H4 (cell line): ENCODE data around the gene OR2T34. TPM values are rescaled to one million over a fixed set of nuclear protein-coding genes. Genes with fewer than 3 reads are reported as not detected.
"Not testable (repeated sequence)": the region's sequence is repeated elsewhere in the genome, so short reads cannot be mapped to it uniquely, and the experiment has no call there.

Source experiments
- DNase-seq: peaks from one replicate; pipeline ENCODE4 v3.0.0-alpha.2; 2015; ENCODE audit warnings: low spot score
- total RNA-seq: library from RNA; depleted of rRNA; stranded (reverse); fragments of >200 nt; shearing (Covaris generic); gene quantifications from 2 replicates; pipeline ENCODE4 v1.2.3, GENCODE V29; 2014; rRNA removed

OR2T34 gene
- total RNA-seq, 1 experiment from 2014 or later = not detected

GRCh38 chr1:248562672-248563071, 11.9 kb downstream of the OR2T34 start, which contains the start of gene OR2T29:
OR2T29 (minus strand) TSS chr1:248562772; CDS start chr1:248559491, 3,281 bp downstream.
- DNase-seq = not testable (repeated sequence)

DNA sequence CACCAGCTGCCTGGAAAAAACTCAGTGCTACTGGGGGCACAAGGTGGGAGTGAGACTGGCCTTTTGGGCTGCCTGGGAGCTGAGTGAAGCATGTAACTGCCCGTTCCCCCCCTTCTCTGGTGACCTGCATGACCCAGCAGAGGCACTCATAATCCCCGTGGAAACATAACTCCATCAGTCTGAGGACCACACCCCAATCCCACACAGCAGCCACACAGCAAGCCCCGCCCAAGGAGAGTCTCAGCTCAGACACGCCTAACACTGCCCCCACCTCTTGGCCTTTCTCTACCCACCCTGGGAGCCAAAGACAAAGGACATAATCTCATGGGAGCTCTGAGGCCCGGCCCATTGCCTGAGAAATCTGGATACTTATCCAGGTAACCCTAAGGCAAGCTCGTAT, 23.5 kb downstream of the OR2T34 start:
- not testable (repeated sequence) for DNase-seq

- not testable (repeated sequence) for DNase-seq
These were observed 27.2 kb downstream of the OR2T34 start for GRCh38 chr1:248547383-248547782.

DNA sequence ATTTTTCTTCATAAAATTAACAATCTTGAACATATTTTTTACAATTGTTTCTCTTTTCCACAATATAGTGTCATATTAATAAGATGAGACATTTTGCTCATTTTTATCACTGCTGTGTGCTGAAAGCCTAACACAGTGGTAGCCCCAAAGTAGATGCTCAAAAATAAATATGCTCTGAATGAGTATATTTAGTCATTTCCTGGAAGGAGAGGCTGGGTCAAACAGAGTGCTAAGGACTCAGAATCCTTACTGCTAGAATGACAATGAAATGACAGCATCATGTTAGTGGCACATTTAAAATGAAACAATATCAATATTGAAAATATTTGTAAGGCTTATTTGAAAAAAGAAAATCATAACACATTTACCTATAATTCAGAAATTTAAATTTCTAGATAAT, 37.1 kb downstream of the OR2T34 start:
- not testable (repeated sequence) for DNase-seq

Other genes with a start within 250 kb of the OR2T34 start
- gene OR14C36, start 226.0 kb downstream of the OR2T34 start, total RNA-seq = not detected in 2 replicates
- 0.31 TPM in 1 of 2 replicates, not detected in the other for gene OR2T4, start 213.1 kb downstream of the OR2T34 start, total RNA-seq
- not detected in 2 replicates for gene OR2T6, start 199.0 kb downstream of the OR2T34 start, total RNA-seq
- gene OR2T1, start 171.7 kb downstream of the OR2T34 start, total RNA-seq = not detected in 2 replicates
- not detected in 2 replicates for gene OR2T2, start 129.1 kb downstream of the OR2T34 start, total RNA-seq
- gene OR2T3, start 101.4 kb downstream of the OR2T34 start, total RNA-seq = not detected in 2 replicates
- gene OR2T5, start 86.2 kb downstream of the OR2T34 start, total RNA-seq = not detected in 2 replicates
- not detected in 2 replicates for gene OR2G6, start 66.7 kb downstream of the OR2T34 start, total RNA-seq
- gene OR2T29, start 12.0 kb downstream of the OR2T34 start, total RNA-seq = not detected in 2 replicates
- not detected in 2 replicates for gene OR2T10, start 22.9 kb upstream of the OR2T34 start, total RNA-seq
- not detected in 2 replicates for gene OR2T11, start 60.3 kb upstream of the OR2T34 start, total RNA-seq
- gene OR2T35, start 70.5 kb upstream of the OR2T34 start, total RNA-seq = not detected in 2 replicates
- not detected in 2 replicates for gene OR2T27, start 80.8 kb upstream of the OR2T34 start, total RNA-seq
- not detected in 2 replicates for gene OR14I1, start 128.0 kb upstream of the OR2T34 start, total RNA-seq
- 3.3 and 5.1 TPM in 2 replicates for gene LYPD8, start 181.0 kb upstream of the OR2T34 start, total RNA-seq